ENCODE measurements around the gene CABP2.

Gene CABP2

GRCh38 chr11:67521924-67522323, 1.3 kb downstream of the CABP2 start:
- no peak for TF ChIP-seq CSDC2 (CRISPR knock-in tag; IDR thresholded peaks at IDR 0.05)
- no peak for TF ChIP-seq CREB5 (CRISPR knock-in tag; IDR thresholded peaks at IDR 0.05; ENCODE audit: low read depth)
- no peak for ATAC-seq

- no peak for TF ChIP-seq PATZ1 (CRISPR knock-in tag; IDR thresholded peaks at IDR 0.05; ENCODE audit: borderline replicate concordance)
- no peak for TF ChIP-seq ZFP30 (CRISPR knock-in tag; IDR thresholded peaks at IDR 0.05)
- TF ChIP-seq ZC3H10 (CRISPR knock-in tag; IDR thresholded peaks at IDR 0.05) = no peak
- TF ChIP-seq ISL1 (CRISPR knock-in tag; IDR thresholded peaks at IDR 0.05) = no peak
- no peak for TF ChIP-seq ZNF70 (CRISPR knock-in tag; IDR thresholded peaks at IDR 0.05)
- no peak for TF ChIP-seq RARB (CRISPR knock-in tag; IDR thresholded peaks at IDR 0.05)
- TF ChIP-seq ZNF565 (CRISPR knock-in tag; conservative IDR thresholded peaks at IDR 0.05; ENCODE audit: low read depth) = no peak
- TF ChIP-seq PPARA (CRISPR knock-in tag; IDR thresholded peaks at IDR 0.05; ENCODE audit: borderline replicate concordance) = no peak
- TF ChIP-seq ARNTL (CRISPR knock-in tag; IDR thresholded peaks at IDR 0.05; ENCODE audit: borderline replicate concordance, low read depth) = no peak
- no peak for ATAC-seq
Measured at GRCh38 chr11:67520856-67521824, 2.1 kb downstream of the CABP2 start.

- TF ChIP-seq ZNF565 (CRISPR knock-in tag; conservative IDR thresholded peaks at IDR 0.05; ENCODE audit: low read depth) = no peak
- TF ChIP-seq ZNF70 (CRISPR knock-in tag; IDR thresholded peaks at IDR 0.05) = no peak
- TF ChIP-seq ZC3H10 (CRISPR knock-in tag; IDR thresholded peaks at IDR 0.05) = no peak
- no peak for TF ChIP-seq ZFP3 (CRISPR knock-in tag; IDR thresholded peaks at IDR 0.05)
- no peak for TF ChIP-seq ESRRG (CRISPR knock-in tag; IDR thresholded peaks at IDR 0.05)
- no peak for TF ChIP-seq ZNF8 (CRISPR knock-in tag; IDR thresholded peaks at IDR 0.05)
- no peak for TF ChIP-seq BACH2 (CRISPR knock-in tag; IDR thresholded peaks at IDR 0.05; ENCODE audit: borderline replicate concordance)
- TF ChIP-seq CSRNP3 (CRISPR knock-in tag; IDR thresholded peaks at IDR 0.05) = no peak
- no peak for TF ChIP-seq CREB5 (CRISPR knock-in tag; IDR thresholded peaks at IDR 0.05; ENCODE audit: low read depth)
- TF ChIP-seq PATZ1 (CRISPR knock-in tag; IDR thresholded peaks at IDR 0.05; ENCODE audit: borderline replicate concordance) = no peak
- no peak for TF ChIP-seq POU6F1 (CRISPR knock-in tag; IDR thresholded peaks at IDR 0.05; ENCODE audit: borderline replicate concordance, low read depth)
- TF ChIP-seq ZFP30 (CRISPR knock-in tag; IDR thresholded peaks at IDR 0.05) = no peak
- no peak for TF ChIP-seq PPARA (CRISPR knock-in tag; IDR thresholded peaks at IDR 0.05; ENCODE audit: borderline replicate concordance)
- TF ChIP-seq RARB (CRISPR knock-in tag; IDR thresholded peaks at IDR 0.05) = no peak
- no peak for ATAC-seq
Measured at GRCh38 chr11:67519726-67520125, 3.5 kb downstream of the CABP2 start.
